HG03175 (cell line): ENCODE measurements around the gene CCN2.
"Not testable (repeated sequence)": the region's sequence is repeated elsewhere in the genome, so short reads cannot be mapped to it uniquely, and the experiment has no call there.

ENCODE experiments used
- ATAC-seq: cut with Tn5 transposase; IDR thresholded peaks from one replicate; pipeline ENCODE4 v1.9.1; 2021; ENCODE audit warnings: mild to moderate bottlenecking, moderate library complexity; ENCODE audit not compliant: unreplicated experiment

The CCN2 gene

DNA sequence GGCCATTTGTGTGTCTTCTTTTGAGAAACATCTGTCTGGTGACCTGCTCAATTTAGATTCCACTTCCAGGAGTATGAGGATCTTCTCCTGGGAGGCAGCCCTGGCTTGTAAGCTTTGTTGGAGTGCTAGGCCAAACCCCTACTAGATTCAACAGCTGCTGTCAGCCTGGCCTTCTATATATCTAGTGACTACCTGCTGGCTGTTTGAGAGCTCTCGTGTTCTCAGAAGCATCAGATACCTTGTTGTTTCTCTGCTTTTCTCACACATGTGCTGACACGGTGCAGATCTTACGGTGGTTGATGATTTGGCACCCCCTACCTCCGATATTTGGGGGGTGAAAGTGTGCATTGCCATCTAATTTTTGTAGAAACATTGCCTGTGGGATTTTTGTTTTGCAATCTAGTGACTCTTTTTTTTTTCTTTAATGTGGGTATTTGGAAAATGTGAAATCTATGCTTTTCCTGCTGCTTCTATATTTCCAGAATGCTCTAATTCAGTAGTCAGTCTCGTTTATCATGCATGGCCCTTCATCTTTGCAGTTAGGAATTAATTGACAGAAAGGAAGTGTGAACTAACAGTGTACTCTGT, 4.7 kb downstream of the CCN2 start:
- ATAC-seq = no peak

GRCh38 chr6:131945971-131946370, 5.2 kb downstream of the CCN2 start:
- ATAC-seq = no peak

GRCh38 chr6:131937703-131938631, 13.2 kb downstream of the CCN2 start:
- ATAC-seq = no peak

- ATAC-seq = no peak
These were observed 13.9 kb downstream of the CCN2 start for GRCh38 chr6:131937226-131937625.

DNA sequence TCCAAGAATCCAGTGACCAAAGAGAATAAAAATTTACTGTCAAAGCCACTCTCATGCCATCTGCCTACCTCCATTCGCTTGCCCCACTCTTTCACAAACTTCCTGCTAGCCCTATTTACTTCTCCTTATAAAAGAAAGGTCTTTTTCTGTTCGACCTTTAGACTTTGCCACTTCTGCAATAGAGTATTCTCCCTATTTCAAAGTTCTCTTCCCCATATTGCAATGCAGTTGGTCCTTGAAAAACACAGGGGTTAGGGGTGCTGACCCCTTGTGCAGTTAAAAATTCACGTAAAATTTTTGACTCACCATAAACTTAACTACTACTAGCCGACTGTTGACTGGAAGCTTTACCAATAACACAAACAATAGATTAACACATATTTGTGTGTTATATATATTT, 15.0 kb downstream of the CCN2 start:
- ATAC-seq = no peak

DNA sequence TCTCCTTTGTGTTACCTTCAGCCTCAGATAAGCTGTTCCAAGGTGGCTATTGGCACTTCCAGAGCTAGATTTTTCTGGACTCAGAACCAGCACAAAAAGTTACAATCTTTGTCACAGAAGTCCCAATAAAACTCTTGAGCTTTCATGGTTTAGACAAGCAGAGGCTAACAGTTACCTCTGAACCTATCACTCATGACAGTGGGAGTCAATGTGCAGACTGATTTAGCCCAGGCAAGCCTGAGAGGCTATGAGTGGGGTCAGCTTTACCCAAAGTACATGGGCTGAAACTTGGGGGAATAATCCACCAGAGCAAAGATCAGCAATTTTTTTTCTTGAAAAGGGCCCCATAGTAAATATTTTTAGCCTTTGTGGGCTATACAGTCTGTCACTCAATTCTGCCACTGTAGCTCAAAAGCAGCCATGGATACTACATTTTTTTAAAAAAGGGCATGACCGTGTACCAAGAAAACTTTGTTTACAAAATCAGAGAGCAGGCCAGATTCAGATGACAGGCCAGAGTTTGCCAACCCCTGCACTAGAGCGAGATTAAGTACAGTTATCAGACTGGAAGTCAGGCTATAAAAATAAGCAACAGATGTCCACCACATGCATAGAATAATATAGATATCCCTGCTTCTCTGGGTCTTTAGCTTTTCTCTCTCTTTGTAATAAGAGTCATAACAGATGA, 20.0 kb downstream of the CCN2 start:
- ATAC-seq = no peak

- ATAC-seq = no peak
These were observed 21.2 kb downstream of the CCN2 start for GRCh38 chr6:131929976-131930375.

DNA sequence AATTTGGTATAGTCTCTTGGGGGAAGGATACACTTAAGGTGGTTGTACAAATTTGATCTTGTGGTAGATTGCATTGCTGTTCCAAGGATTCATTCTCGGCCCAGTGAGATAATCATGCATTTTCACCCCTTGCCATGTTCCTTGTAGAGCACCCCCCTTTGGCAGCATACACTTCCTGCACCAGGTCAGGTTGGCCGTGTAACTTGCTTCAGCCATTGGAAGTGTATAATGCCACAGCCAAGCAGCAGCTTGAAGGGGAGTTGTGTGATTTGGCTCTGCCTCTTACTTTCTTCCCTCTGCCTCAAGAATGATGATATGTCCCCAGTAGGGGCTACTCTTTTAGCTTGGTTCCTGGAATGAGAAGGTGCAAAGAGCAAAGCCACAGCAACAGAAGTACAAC, 21.9 kb downstream of the CCN2 start:
- ATAC-seq = no peak

- no peak for ATAC-seq
These were observed 26.2 kb downstream of the CCN2 start for GRCh38 chr6:131924881-131925474.

- peak; percentile 46 for ATAC-seq
These were observed 27.8 kb downstream of the CCN2 start for GRCh38 chr6:131923356-131923755.

DNA sequence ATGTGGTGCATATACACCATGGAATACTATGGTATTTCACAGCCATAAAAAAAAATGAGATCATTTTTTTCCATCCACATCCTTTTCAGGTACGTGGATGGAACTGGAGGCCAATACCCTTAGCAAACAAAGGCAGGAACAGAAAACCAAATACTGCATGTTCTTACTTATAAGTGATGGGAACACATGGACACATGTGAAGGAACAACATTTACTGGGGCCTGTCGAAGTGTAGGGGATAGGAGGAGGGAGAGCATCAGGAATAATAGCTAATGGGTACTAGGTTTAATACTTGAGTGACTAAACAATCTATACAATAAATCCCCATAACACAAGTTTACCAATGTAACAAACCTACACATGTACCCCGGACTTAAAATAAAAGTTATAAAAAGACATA, 30.5 kb downstream of the CCN2 start:
- ATAC-seq = no peak

GRCh38 chr6:131918650-131919355, 32.4 kb downstream of the CCN2 start:
- ATAC-seq = no peak

DNA sequence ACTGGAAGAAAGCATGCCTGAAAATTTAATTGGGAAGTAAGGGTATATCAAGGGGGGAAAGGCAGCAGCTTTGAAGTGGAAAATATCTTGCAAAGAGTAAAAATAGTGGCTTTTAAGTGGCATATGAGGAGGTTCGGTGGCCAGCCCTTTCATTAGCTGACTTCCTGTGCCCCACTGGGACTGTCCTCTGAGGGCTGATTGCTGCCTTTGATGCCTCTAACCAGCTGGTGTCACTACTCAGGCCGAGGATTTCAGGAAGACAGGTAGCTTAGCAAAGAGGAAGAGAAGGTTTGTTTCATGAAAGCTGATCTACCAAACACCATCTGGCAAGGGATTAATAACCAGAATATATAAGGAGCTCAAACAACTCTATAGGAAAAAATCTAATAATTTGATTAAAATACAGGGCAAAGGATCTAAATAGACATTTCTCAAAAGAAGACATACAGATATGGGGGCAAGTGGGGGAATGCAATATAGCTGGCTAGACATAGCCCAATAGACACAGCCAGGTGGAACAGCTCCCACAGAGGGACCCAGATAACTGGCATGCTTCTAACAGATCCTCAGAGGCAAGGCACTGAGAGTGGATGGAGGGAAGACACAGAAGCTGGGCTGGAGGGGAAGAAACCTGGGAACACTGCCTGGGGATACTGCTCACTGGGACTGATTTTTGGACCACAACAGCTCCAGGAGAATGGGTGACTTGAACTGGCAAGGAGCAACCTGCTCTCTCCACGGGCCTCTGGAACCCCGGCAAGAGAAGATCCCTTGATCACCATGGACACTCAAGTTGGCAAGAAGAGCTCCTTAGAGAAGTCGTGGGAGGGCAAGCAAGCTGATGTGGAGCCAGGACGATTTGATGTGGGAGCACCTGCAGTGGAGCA, 33.2 kb downstream of the CCN2 start:
- no peak for ATAC-seq

GRCh38 chr6:131917318-131917717, 33.9 kb downstream of the CCN2 start:
- ATAC-seq = no peak

DNA sequence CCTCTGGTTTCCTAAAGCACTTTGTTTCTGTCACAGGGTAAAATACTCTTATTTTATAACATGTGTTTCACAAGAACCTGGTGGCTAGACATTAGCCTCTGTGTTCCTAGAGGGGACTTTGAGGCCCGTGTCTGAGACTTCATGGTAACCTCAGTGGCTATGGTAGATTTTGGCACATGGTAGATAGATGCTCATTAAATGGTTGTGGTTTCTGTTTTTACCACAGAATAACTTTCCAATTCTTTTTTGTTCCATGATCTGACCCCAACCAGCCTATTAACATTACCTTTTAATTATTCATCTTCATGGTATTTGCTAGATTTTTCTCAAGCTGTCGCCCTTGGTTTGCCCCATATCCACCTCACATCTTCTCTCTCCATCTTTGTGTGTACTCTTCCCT, 34.3 kb downstream of the CCN2 start:
- no peak for ATAC-seq

DNA sequence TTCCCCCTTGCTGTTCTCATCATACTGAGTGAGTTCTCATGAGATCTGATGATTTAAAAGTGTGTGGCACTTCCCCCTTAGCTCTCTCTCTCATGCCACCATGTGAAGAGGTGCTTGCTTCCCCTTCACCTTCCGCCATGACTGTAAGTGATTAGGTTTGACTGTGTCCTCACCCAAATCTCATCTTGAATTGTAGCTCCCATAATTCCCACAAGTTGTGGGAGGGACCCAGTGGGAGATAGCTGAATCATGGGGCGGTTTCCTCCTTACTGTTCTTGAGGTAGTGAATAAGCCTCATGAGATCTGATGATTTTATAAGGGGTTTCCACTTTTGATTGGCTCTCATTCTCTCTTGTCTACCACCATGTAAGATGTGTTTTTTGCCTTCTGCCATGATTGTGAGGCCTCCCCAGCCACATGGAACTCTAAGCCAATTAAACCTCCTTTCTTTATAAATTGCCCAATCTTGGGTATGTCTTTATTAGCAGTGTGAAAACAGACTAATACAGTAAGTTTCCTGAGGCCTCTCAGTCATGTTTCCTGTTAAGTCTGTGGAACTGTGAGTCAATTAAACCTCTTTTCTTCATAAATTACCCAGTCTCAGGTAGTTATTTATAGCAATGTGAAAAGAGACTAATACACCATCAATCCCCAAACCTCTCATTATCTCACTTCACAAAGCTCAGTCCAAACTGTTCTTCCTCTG, 34.9 kb downstream of the CCN2 start:
- not testable (repeated sequence) for ATAC-seq

DNA sequence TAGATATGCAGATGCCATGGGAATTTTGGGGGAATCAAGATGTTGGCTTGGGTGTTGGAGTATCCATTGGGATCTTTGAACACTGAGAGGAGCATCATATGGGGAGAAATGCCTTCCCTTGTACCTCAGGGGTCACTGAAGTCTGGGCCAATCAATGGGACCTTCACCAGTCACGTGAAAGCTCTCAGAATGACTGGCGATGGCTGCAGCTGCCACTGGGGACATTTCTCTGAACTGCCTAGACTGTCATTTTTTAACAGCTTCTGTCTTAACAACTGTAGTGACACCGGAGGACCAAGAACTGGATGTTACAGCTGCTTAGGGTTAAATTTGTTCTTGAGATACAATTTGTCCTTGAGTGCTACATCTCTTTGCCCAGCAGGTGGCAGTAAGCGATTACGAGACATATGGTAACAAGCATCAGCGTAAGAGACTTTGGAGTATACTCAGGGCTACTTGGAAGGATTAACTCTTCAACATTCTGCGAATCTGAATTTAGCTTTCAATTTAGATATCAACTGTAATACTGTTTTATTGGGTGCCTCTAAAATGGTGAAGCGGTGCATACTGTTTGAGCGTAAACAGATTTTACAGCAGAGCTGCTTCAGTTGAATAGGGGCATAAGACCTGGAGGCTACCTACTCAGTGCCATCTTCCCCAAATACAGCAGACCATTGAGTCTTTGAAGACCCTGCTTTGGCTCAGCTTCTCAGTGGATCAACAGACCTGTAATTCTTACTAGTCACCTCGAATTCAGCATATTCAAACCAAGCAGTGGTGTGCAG, 36.0 kb downstream of the CCN2 start:
- peak; percentile 77 for ATAC-seq

- no peak for ATAC-seq
These were observed 36.9 kb downstream of the CCN2 start for GRCh38 chr6:131914234-131914633.
